GM23338 (cell line): ENCODE measurements around the gene MCUB. TPM values are rescaled to one million over a fixed set of nuclear protein-coding genes. Genes with fewer than 3 reads are reported as not detected.

Source experiments
- ATAC-seq: fragments of 200-7000 bp; cut with Tn5 transposase; 3 replicates; pipeline ENCODE4 v1.9.1; 2020
- DNase-seq: peaks from one replicate; pipeline ENCODE4 v3.0.0-alpha.2; 2015; ENCODE audit warnings: low spot score
- H2AFZ ChIP-seq: fragments of 200-600 bp; sonication (generic); 2 replicates; pipeline ENCODE4 v1.8.0; 2016; ENCODE audit warnings: antibody characterized with exemption, mild to moderate bottlenecking, moderate library complexity
- H3F3A ChIP-seq: fragments of 200-600 bp; sonication (generic); replicated peaks from 2 replicates; pipeline ENCODE4 v1.8.0; 2017; ENCODE audit warnings: antibody characterized with exemption, mixed run types, low read depth
- H3K27ac ChIP-seq: fragments of 200-600 bp; sonication (generic); 2 replicates; pipeline ENCODE4 v1.6.1; 2016; ENCODE audit warnings: low read depth
- H3K27me3 ChIP-seq: fragments of 200-600 bp; sonication (generic); 2 replicates; pipeline ENCODE4 v1.8.0; 2016; ENCODE audit warnings: mild to moderate bottlenecking, mixed run types, moderate library complexity; ENCODE audit not compliant: insufficient read depth
- H3K36me3 ChIP-seq: fragments of 200-600 bp; sonication (generic); 2 replicates; pipeline ENCODE4 v1.8.0; 2016; ENCODE audit warnings: mild to moderate bottlenecking; ENCODE audit not compliant: insufficient read depth
- H3K4me1 ChIP-seq: fragments of 200-600 bp; sonication (generic); 2 replicates; pipeline ENCODE4 v1.8.0; 2016; ENCODE audit warnings: mild to moderate bottlenecking, moderate library complexity; ENCODE audit not compliant: insufficient read depth
- H3K4me2 ChIP-seq: fragments of 200-600 bp; sonication (generic); 2 replicates; pipeline ENCODE4 v1.7.1; 2017; ENCODE audit warnings: mixed run types
- H3K4me3 ChIP-seq: fragments of 200-600 bp; sonication (generic); 2 replicates; pipeline ENCODE4 v1.6.1; 2016; ENCODE audit warnings: mixed run types
- H3K79me2 ChIP-seq: fragments of 200-600 bp; sonication (generic); replicated peaks from 2 replicates; pipeline ENCODE4 v1.8.0; 2017; ENCODE audit warnings: mild to moderate bottlenecking; ENCODE audit not compliant: insufficient read depth
- H3K9me2 ChIP-seq: fragments of 200-600 bp; sonication (generic); 2 replicates; pipeline ENCODE4 v1.8.0; 2017; ENCODE audit not compliant: insufficient read depth
- H4K20me1 ChIP-seq: fragments of 200-600 bp; sonication (generic); replicated peaks from 2 replicates; pipeline ENCODE4 v1.8.0; 2017; ENCODE audit warnings: mild to moderate bottlenecking; ENCODE audit not compliant: insufficient read depth
- H3K27ac Mint-ChIP-seq: 2 replicates; pipeline ENCODE4 v1.8.0; 2020; ENCODE audit warnings: inconsistent platforms, mild to moderate bottlenecking, moderate library complexity, mixed read lengths
- H3K27me3 Mint-ChIP-seq: 3 replicates; pipeline ENCODE4 v1.8.0; 2022; ENCODE audit warnings: low read depth, mild to moderate bottlenecking, moderate library complexity, mixed read lengths, inconsistent platforms; ENCODE audit not compliant: insufficient read depth, poor library complexity
- H3K36me3 Mint-ChIP-seq: 3 replicates; pipeline ENCODE4 v1.8.0; 2021; ENCODE audit warnings: low read depth, mild to moderate bottlenecking, inconsistent platforms, moderate library complexity, mixed read lengths
- H3K4me1 Mint-ChIP-seq: 3 replicates; pipeline ENCODE4 v1.8.0; 2020; ENCODE audit warnings: mild to moderate bottlenecking, inconsistent platforms, mixed read lengths
- H3K4me3 Mint-ChIP-seq: 3 replicates; pipeline ENCODE4 v1.8.0; 2021; ENCODE audit warnings: moderate library complexity, mild to moderate bottlenecking, inconsistent platforms, mixed read lengths
- H3K9me3 Mint-ChIP-seq: 3 replicates; pipeline ENCODE4 v1.8.0; 2020; ENCODE audit warnings: moderate library complexity, mild to moderate bottlenecking, inconsistent platforms, mixed read lengths
- CREB1 ChIP-seq: fragments of 250-450 bp; sonication (Bioruptor Pico); IDR thresholded peaks from 2 replicates; pipeline ENCODE4 v1.5.0; 2020; ENCODE audit warnings: low read depth, mild to moderate bottlenecking, moderate library complexity
- EZH2 ChIP-seq: fragments of 200-600 bp; sonication (generic); IDR thresholded peaks from one replicate; pipeline ENCODE4 v1.8.0; 2017; ENCODE audit warnings: antibody characterized with exemption, mild to moderate bottlenecking, low read depth; ENCODE audit not compliant: unreplicated experiment
- EZH2phosphoT487 ChIP-seq: fragments of 200-600 bp; sonication (generic); IDR thresholded peaks from one replicate; pipeline ENCODE4 v1.8.1; 2018; ENCODE audit warnings: antibody characterized with exemption; ENCODE audit not compliant: unreplicated experiment
- JUNB ChIP-seq: IDR thresholded peaks from one replicate; pipeline ENCODE4 v1.6.1; 2016; ENCODE audit warnings: antibody characterized with exemption; ENCODE audit not compliant: unreplicated experiment
- NANOG ChIP-seq: IDR thresholded peaks from 2 replicates; pipeline ENCODE4 v1.6.1; 2016; ENCODE audit warnings: antibody characterized with exemption, borderline replicate concordance
- POLR2AphosphoS5 ChIP-seq: IDR thresholded peaks from 2 replicates; pipeline ENCODE4 v1.6.1; 2016; ENCODE audit warnings: antibody characterized with exemption, low read depth
- STAT1 ChIP-seq: IDR thresholded peaks from one replicate; pipeline ENCODE4 v1.6.1; 2016; ENCODE audit warnings: antibody characterized with exemption; ENCODE audit not compliant: unreplicated experiment
- ZNF114 ChIP-seq: fragments of 250-450 bp; sonication (Bioruptor Pico); IDR thresholded peaks from 2 replicates; pipeline ENCODE4 v1.5.0; 2020; ENCODE audit warnings: mild to moderate bottlenecking, moderate library complexity
- ZNF331 ChIP-seq: fragments of 250-450 bp; sonication (Bioruptor Pico); IDR thresholded peaks from 2 replicates; pipeline ENCODE4 v1.5.0; 2020; ENCODE audit warnings: low read depth, mild to moderate bottlenecking, moderate library complexity
- polyA plus RNA-seq: library from polyadenylated mRNA; unstranded; fragments of >200 nt; fragmentation: Nextera tagmentation; extraction: Ambion mirVana; gene quantifications from 2 replicates; pipeline ENCODE4 v1.2.1, GENCODE V29; 2016
- total RNA-seq: library from RNA; depleted of rRNA; stranded (reverse); fragments of >200 nt; shearing (Covaris generic); gene quantifications from 2 replicates; pipeline ENCODE4 v1.2.3, GENCODE V29; 2014
- TF ChIP-seq, protein P1 (sequence below): IDR thresholded peaks from one replicate; pipeline ENCODE4 v1.6.1; 2018; ENCODE audit warnings: antibody characterized with exemption; ENCODE audit not compliant: unreplicated experiment
- TF ChIP-seq, protein P2 (sequence below): fragments of 250-450 bp; sonication (Bioruptor Pico); IDR thresholded peaks from 2 replicates; pipeline ENCODE4 v1.5.0; 2020; ENCODE audit warnings: mild to moderate bottlenecking, moderate library complexity
- TF ChIP-seq, protein P3 (sequence below), 2 experiments: fragments of 200-600 bp in 1 of 2; sonication (generic) in 1 of 2; conservative IDR thresholded peaks; 2 replicates each; pipeline versions ENCODE4 v1.5.1 to v1.6.1; 2016 to 2017; ENCODE audit warnings: antibody characterized with exemption in 2 of 2, low read depth in 2 of 2, mild to moderate bottlenecking in 2 of 2, moderate library complexity in 1 of 2
- TF ChIP-seq, protein P4 (sequence below): IDR thresholded peaks from 2 replicates; pipeline ENCODE4 v1.6.1; 2016; ENCODE audit warnings: antibody characterized with exemption

The MCUB gene
- total and polyA plus RNA-seq, 2 experiments from 2014 or later = 21.7 to 97.9 TPM

DNA sequence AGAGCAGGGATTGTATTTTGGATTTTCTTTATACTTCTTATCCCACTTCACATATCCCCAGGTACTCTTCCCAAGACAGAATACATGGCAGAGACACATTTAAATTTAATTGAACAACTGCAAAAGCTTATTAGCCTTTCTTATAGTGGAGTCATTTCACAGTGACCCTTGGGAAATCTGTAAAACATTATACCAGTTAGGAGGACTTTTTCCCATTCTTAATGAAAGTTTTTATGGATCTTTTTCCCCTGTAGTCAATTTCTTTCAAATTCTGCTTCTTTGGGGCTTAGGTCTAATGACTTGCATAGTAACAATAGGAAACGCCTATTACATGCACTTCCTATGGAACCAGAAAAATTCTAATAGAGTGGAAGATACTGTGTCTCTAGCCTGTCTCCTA, 14.6 kb upstream of the MCUB start:
- Histone ChIP-seq H3K4me2 (no peak overlapping the region), H3K27ac (no peak overlapping the region), H4K20me1 (no peaks in the 10 kb centered on the region; the same call in 1 of the 2 replicates), H3K79me2 (no peaks in the 10 kb centered on the region), H2AFZ (no peak overlapping the region), H3K4me3 (no peak overlapping the region), H3F3A (no peaks in the 10 kb centered on the region), H3K36me3 (0 out of 2 replicates have a peak, but pooled peaks cover under 1% of the 10 kb centered on the region), H3K4me1 (no peaks in the 10 kb centered on the region), H3K27me3 (no peaks in the 10 kb centered on the region), H3K9me2 (no peaks in the 10 kb centered on the region)
- DNase-seq = no peak
- H3K27ac Mint-ChIP-seq = no peak overlapping the region
- H3K4me3 Mint-ChIP-seq = no peak overlapping the region
- no peaks in the 10 kb centered on the region for H3K9me3 Mint-ChIP-seq
- TF ChIP-seq ZNF114 (CRISPR knock-in tag) = no peak
- TF ChIP-seq JUNB = no peak
- TF ChIP-seq, protein P1, sequence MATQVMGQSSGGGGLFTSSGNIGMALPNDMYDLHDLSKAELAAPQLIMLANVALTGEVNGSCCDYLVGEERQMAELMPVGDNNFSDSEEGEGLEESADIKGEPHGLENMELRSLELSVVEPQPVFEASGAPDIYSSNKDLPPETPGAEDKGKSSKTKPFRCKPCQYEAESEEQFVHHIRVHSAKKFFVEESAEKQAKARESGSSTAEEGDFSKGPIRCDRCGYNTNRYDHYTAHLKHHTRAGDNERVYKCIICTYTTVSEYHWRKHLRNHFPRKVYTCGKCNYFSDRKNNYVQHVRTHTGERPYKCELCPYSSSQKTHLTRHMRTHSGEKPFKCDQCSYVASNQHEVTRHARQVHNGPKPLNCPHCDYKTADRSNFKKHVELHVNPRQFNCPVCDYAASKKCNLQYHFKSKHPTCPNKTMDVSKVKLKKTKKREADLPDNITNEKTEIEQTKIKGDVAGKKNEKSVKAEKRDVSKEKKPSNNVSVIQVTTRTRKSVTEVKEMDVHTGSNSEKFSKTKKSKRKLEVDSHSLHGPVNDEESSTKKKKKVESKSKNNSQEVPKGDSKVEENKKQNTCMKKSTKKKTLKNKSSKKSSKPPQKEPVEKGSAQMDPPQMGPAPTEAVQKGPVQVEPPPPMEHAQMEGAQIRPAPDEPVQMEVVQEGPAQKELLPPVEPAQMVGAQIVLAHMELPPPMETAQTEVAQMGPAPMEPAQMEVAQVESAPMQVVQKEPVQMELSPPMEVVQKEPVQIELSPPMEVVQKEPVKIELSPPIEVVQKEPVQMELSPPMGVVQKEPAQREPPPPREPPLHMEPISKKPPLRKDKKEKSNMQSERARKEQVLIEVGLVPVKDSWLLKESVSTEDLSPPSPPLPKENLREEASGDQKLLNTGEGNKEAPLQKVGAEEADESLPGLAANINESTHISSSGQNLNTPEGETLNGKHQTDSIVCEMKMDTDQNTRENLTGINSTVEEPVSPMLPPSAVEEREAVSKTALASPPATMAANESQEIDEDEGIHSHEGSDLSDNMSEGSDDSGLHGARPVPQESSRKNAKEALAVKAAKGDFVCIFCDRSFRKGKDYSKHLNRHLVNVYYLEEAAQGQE = no peak
- TF ChIP-seq POLR2AphosphoS5 = no peak
- TF ChIP-seq CREB1 (CRISPR knock-in tag) = no peak
- no peak for TF ChIP-seq EZH2
- no peak for TF ChIP-seq ZNF331 (CRISPR knock-in tag)
- TF ChIP-seq, protein P2, sequence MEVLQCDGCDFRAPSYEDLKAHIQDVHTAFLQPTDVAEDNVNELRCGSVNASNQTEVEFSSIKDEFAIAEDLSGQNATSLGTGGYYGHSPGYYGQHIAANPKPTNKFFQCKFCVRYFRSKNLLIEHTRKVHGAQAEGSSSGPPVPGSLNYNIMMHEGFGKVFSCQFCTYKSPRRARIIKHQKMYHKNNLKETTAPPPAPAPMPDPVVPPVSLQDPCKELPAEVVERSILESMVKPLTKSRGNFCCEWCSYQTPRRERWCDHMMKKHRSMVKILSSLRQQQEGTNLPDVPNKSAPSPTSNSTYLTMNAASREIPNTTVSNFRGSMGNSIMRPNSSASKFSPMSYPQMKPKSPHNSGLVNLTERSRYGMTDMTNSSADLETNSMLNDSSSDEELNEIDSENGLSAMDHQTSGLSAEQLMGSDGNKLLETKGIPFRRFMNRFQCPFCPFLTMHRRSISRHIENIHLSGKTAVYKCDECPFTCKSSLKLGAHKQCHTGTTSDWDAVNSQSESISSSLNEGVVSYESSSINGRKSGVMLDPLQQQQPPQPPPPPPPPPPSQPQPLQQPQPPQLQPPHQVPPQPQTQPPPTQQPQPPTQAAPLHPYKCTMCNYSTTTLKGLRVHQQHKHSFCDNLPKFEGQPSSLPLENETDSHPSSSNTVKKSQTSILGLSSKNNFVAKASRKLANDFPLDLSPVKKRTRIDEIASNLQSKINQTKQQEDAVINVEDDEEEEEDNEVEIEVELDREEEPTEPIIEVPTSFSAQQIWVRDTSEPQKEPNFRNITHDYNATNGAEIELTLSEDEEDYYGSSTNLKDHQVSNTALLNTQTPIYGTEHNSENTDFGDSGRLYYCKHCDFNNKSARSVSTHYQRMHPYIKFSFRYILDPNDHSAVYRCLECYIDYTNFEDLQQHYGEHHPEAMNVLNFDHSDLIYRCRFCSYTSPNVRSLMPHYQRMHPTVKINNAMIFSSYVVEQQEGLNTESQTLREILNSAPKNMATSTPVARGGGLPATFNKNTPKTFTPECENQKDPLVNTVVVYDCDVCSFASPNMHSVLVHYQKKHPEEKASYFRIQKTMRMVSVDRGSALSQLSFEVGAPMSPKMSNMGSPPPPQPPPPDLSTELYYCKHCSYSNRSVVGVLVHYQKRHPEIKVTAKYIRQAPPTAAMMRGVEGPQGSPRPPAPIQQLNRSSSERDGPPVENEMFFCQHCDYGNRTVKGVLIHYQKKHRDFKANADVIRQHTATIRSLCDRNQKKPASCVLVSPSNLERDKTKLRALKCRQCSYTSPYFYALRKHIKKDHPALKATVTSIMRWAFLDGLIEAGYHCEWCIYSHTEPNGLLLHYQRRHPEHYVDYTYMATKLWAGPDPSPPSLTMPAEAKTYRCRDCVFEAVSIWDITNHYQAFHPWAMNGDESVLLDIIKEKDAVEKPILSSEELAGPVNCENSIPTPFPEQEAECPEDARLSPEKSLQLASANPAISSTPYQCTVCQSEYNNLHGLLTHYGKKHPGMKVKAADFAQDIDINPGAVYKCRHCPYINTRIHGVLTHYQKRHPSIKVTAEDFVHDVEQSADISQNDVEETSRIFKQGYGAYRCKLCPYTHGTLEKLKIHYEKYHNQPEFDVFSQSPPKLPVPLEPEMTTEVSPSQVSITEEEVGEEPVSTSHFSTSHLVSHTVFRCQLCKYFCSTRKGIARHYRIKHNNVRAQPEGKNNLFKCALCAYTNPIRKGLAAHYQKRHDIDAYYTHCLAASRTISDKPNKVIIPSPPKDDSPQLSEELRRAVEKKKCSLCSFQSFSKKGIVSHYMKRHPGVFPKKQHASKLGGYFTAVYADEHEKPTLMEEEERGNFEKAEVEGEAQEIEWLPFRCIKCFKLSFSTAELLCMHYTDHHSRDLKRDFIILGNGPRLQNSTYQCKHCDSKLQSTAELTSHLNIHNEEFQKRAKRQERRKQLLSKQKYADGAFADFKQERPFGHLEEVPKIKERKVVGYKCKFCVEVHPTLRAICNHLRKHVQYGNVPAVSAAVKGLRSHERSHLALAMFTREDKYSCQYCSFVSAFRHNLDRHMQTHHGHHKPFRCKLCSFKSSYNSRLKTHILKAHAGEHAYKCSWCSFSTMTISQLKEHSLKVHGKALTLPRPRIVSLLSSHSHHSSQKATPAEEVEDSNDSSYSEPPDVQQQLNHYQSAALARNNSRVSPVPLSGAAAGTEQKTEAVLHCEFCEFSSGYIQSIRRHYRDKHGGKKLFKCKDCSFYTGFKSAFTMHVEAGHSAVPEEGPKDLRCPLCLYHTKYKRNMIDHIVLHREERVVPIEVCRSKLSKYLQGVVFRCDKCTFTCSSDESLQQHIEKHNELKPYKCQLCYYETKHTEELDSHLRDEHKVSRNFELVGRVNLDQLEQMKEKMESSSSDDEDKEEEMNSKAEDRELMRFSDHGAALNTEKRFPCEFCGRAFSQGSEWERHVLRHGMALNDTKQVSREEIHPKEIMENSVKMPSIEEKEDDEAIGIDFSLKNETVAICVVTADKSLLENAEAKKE (CRISPR knock-in tag) = no peak
- no peak for TF ChIP-seq EZH2phosphoT487
- no peak for TF ChIP-seq STAT1
- no peak for TF ChIP-seq NANOG
- TF ChIP-seq, protein P3, sequence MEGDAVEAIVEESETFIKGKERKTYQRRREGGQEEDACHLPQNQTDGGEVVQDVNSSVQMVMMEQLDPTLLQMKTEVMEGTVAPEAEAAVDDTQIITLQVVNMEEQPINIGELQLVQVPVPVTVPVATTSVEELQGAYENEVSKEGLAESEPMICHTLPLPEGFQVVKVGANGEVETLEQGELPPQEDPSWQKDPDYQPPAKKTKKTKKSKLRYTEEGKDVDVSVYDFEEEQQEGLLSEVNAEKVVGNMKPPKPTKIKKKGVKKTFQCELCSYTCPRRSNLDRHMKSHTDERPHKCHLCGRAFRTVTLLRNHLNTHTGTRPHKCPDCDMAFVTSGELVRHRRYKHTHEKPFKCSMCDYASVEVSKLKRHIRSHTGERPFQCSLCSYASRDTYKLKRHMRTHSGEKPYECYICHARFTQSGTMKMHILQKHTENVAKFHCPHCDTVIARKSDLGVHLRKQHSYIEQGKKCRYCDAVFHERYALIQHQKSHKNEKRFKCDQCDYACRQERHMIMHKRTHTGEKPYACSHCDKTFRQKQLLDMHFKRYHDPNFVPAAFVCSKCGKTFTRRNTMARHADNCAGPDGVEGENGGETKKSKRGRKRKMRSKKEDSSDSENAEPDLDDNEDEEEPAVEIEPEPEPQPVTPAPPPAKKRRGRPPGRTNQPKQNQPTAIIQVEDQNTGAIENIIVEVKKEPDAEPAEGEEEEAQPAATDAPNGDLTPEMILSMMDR (conservative IDR thresholded peaks at IDR 0.05; ENCODE audit: low read depth in 2 of 2) = no peak
- TF ChIP-seq, protein P4, sequence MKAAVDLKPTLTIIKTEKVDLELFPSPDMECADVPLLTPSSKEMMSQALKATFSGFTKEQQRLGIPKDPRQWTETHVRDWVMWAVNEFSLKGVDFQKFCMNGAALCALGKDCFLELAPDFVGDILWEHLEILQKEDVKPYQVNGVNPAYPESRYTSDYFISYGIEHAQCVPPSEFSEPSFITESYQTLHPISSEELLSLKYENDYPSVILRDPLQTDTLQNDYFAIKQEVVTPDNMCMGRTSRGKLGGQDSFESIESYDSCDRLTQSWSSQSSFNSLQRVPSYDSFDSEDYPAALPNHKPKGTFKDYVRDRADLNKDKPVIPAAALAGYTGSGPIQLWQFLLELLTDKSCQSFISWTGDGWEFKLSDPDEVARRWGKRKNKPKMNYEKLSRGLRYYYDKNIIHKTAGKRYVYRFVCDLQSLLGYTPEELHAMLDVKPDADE = no peak
- no peaks in the 10 kb centered on the region for H3K4me1 Mint-ChIP-seq
- peaks cover 2% of the 10 kb centered on the region for H3K27me3 Mint-ChIP-seq
- ATAC-seq = no peak
- peaks cover under 1% of the 10 kb centered on the region; the same call in 2 of the 3 replicates for H3K36me3 Mint-ChIP-seq
